ENCODE measurements around the gene DNAH1. TPM values are rescaled to one million over a fixed set of nuclear protein-coding genes. Genes with fewer than 3 reads are reported as not detected.
A peak's percentile ranks its signal among the peaks of the same experiment; 100 is the strongest.
"Not testable (repeated sequence)": the region's sequence is repeated elsewhere in the genome, so short reads cannot be mapped to it uniquely, and the experiment has no call there.

The DNAH1 gene
- total RNA-seq, 1 experiment from 2014 or later, result 8.3 TPM

- Histone ChIP-seq H2AFZ (ENCODE audit: low read length) (no peak overlapping the region), H3K79me2 (ENCODE audit: low read length) (peaks cover 52% of the 10 kb centered on the region), H4K20me1 (ENCODE audit: insufficient read depth, low read depth, low read length) (peaks cover 39% of the 10 kb centered on the region), H3K9me3 (ENCODE audit: low read length) (no peaks in the 10 kb centered on the region), H3K36me3 (ENCODE audit: insufficient read depth, low read length) (peaks cover 23% of the 10 kb centered on the region), H3K27me3 (ENCODE audit: low read length) (no peaks in the 10 kb centered on the region), H3K4me1 (ENCODE audit: low read length) (peaks cover 31% of the 10 kb centered on the region), H3K9me2 (replicated peaks; ENCODE audit: insufficient read depth, low read length) (no peaks in the 10 kb centered on the region), H3K27ac (ENCODE audit: low read length) (peak overlapping the region; percentile 86), H3K4me2 (ENCODE audit: low read depth, low read length, poor library complexity, severe bottlenecking) (peak overlapping the region; percentile 93), H3K4me3 (ENCODE audit: low read length) (peak overlapping the region; percentile 82), H3K9ac (ENCODE audit: low read length) (peak overlapping the region; percentile 98)
- peak; percentile 84 for DNase-seq
These were observed 38.1 kb upstream of the DNAH1 start for GRCh38 chr3:52277972-52278509.

DNA sequence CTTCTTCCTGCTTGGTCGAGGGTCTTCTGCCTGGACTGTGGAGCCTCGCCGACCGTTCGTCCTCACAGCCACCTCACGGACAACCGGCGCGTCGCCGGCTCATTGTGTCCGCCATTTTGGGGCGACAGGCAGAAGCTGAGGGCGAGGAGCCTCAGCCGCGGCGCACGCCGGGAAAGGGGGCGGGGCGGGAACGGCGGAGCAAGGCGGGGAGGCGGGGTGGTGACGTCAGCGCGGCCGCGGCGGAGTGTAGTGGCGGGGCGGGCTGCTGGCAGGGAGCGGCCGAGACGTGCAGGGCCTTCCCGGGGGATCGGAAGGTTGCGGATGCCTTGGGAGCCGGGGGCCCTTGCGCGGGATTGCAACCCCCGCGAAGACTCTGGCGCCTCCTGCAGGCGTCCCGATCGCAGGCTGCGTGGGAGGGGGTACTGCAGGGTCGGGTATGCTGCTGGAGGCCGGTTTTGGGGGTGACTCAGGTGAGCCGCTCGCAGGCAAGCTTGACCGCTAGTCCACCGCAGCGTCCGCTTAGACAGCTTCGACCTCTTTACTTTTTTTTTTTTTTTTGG is 37.5 kb upstream of the DNAH1 start, which contains the start of gene WDR82:
TSS of gene WDR82 (minus strand) at position 140 of the 560 bp plus-strand sequence. CDS start 288 bp downstream, outside the sequence.
- H3K36me3 ChIP-seq (ENCODE audit: insufficient read depth, low read length), result peaks cover 18% of the 10 kb centered on the region
- H3K4me1 ChIP-seq (ENCODE audit: low read length), result peaks cover 27% of the 10 kb centered on the region
- peak within 1 kb of the TSS; percentile 98 for H3K9ac ChIP-seq (ENCODE audit: low read length)
- peak within 1 kb of the TSS; percentile 82 for H3K4me3 ChIP-seq (ENCODE audit: low read length)
- peak within 1 kb of the TSS; percentile 93 for H3K4me2 ChIP-seq (ENCODE audit: low read depth, low read length, poor library complexity, severe bottlenecking)
- H3K27ac ChIP-seq (ENCODE audit: low read length), result peak within 1 kb of the TSS; percentile 86
- no peak within 1 kb of the TSS for H2AFZ ChIP-seq (ENCODE audit: low read length)
- H4K20me1 ChIP-seq (ENCODE audit: insufficient read depth, low read depth, low read length), result peaks cover 34% of the 10 kb centered on the region
- DNase-seq, result peak; percentile 98
- H3K27me3 ChIP-seq (ENCODE audit: low read length), result no peaks in the 10 kb centered on the region
- H3K79me2 ChIP-seq (ENCODE audit: low read length), result peaks cover 46% of the 10 kb centered on the region
- no peaks in the 10 kb centered on the region for H3K9me2 ChIP-seq (replicated peaks; ENCODE audit: insufficient read depth, low read length)
- no peaks in the 10 kb centered on the region for H3K9me3 ChIP-seq (ENCODE audit: low read length)

GRCh38 chr3:52279596-52279995 is 36.5 kb upstream of the DNAH1 start:
- H3K9me3 ChIP-seq (ENCODE audit: low read length), result no peaks in the 10 kb centered on the region
- no peak for DNase-seq
- H3K4me1 ChIP-seq (ENCODE audit: low read length), result peaks cover 27% of the 10 kb centered on the region
- H3K79me2 ChIP-seq (ENCODE audit: low read length), result peaks cover 36% of the 10 kb centered on the region
- H2AFZ ChIP-seq (ENCODE audit: low read length), result no peak overlapping the region
- H3K27me3 ChIP-seq (ENCODE audit: low read length), result no peaks in the 10 kb centered on the region
- H3K4me3 ChIP-seq (ENCODE audit: low read length), result peak overlapping the region; percentile 82
- peak overlapping the region; percentile 98 for H3K9ac ChIP-seq (ENCODE audit: low read length)
- peak overlapping the region; percentile 93 for H3K4me2 ChIP-seq (ENCODE audit: low read depth, low read length, poor library complexity, severe bottlenecking)
- H3K36me3 ChIP-seq (ENCODE audit: insufficient read depth, low read length), result peaks cover 8% of the 10 kb centered on the region
- H3K9me2 ChIP-seq (replicated peaks; ENCODE audit: insufficient read depth, low read length), result no peaks in the 10 kb centered on the region
- H4K20me1 ChIP-seq (ENCODE audit: insufficient read depth, low read depth, low read length), result peaks cover 24% of the 10 kb centered on the region
- H3K27ac ChIP-seq (ENCODE audit: low read length), result no peak overlapping the region

- Histone ChIP-seq H3K9ac (ENCODE audit: low read length) (0 out of 2 replicates have a peak overlapping the region, but pooled peaks have one; percentile 98), H3K79me2 (ENCODE audit: low read length) (peaks cover 31% of the 10 kb centered on the region), H3K4me2 (ENCODE audit: low read depth, low read length, poor library complexity, severe bottlenecking) (peak overlapping the region; percentile 93), H2AFZ (ENCODE audit: low read length) (no peak overlapping the region), H3K27ac (ENCODE audit: low read length) (no peak overlapping the region), H3K9me2 (replicated peaks; ENCODE audit: insufficient read depth, low read length) (no peaks in the 10 kb centered on the region), H3K9me3 (ENCODE audit: low read length) (no peaks in the 10 kb centered on the region), H4K20me1 (ENCODE audit: insufficient read depth, low read depth, low read length) (peaks cover 23% of the 10 kb centered on the region), H3K27me3 (ENCODE audit: low read length) (no peaks in the 10 kb centered on the region), H3K36me3 (ENCODE audit: insufficient read depth, low read length) (peaks cover 8% of the 10 kb centered on the region), H3K4me3 (ENCODE audit: low read length) (no peak overlapping the region), H3K4me1 (ENCODE audit: low read length) (peaks cover 27% of the 10 kb centered on the region)
- DNase-seq, result no peak
These were observed 36.1 kb upstream of the DNAH1 start for GRCh38 chr3:52280050-52280461.

DNA sequence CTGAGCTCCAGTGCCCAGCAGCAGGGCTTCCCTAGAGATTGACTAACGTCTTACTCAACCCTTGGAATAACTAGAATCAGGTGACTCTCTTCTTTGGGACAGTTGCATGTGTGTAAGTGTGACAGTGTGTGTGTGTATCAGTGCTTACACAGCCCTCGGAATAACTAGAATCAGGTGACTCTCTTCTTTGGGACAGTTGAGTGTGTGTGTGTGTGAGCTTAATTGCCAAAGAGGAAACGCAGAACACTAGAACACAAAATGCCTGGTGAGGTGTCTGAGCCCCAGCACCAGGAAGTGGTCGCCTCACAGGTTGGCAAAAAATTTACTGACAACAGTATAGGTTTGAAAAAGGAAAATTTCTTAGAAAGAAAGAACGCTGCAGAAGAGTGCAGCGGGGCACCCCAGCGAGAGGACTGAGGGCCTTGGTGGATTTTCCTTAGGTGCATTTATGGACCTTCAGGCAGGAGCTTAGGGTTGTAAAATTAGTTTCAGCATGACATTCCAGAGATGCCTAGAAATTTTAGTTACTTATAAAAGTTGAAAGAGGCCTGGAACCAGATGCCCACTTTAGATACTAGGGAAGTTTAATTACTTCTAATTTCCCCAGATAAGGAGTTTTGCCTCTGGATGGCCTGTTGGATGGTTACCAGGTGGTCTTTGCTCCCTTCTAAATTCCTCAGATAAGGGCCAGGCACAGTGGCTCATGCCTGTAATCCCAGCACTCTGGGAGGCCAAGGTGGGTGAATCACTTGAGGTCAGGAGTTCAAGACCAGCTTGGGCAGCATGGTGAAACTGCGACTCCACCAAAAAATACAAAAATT is 33.9 kb upstream of the DNAH1 start:
- peaks cover 3% of the 10 kb centered on the region; the same call in 1 of the 2 replicates for H4K20me1 ChIP-seq (ENCODE audit: insufficient read depth, low read depth, low read length)
- peaks cover 19% of the 10 kb centered on the region for H3K4me1 ChIP-seq (ENCODE audit: low read length)
- H3K27me3 ChIP-seq (ENCODE audit: low read length), result no peaks in the 10 kb centered on the region
- H3K4me2 ChIP-seq (ENCODE audit: low read depth, low read length, poor library complexity, severe bottlenecking), result no peak overlapping the region
- H3K4me3 ChIP-seq (ENCODE audit: low read length), result no peak overlapping the region
- no peak for DNase-seq
- no peaks in the 10 kb centered on the region for H3K9me3 ChIP-seq (ENCODE audit: low read length)
- no peak overlapping the region for H3K9ac ChIP-seq (ENCODE audit: low read length)
- H3K36me3 ChIP-seq (ENCODE audit: insufficient read depth, low read length), result no peaks in the 10 kb centered on the region; the same call in 1 of the 2 replicates
- no peak overlapping the region for H3K27ac ChIP-seq (ENCODE audit: low read length)
- H2AFZ ChIP-seq (ENCODE audit: low read length), result no peak overlapping the region
- no peaks in the 10 kb centered on the region for H3K9me2 ChIP-seq (replicated peaks; ENCODE audit: insufficient read depth, low read length)
- peaks cover 20% of the 10 kb centered on the region for H3K79me2 ChIP-seq (ENCODE audit: low read length)

GRCh38 chr3:52283306-52283705 is 32.8 kb upstream of the DNAH1 start:
- H4K20me1 ChIP-seq (ENCODE audit: insufficient read depth, low read depth, low read length), result no peaks in the 10 kb centered on the region
- peaks cover 12% of the 10 kb centered on the region for H3K79me2 ChIP-seq (ENCODE audit: low read length)
- H3K27me3 ChIP-seq (ENCODE audit: low read length), result no peaks in the 10 kb centered on the region
- 0 out of 2 replicates have a peak overlapping the region, but pooled peaks have one; percentile 36 for H3K27ac ChIP-seq (ENCODE audit: low read length)
- H3K9me2 ChIP-seq (replicated peaks; ENCODE audit: insufficient read depth, low read length), result no peaks in the 10 kb centered on the region
- no peak overlapping the region for H3K4me2 ChIP-seq (ENCODE audit: low read depth, low read length, poor library complexity, severe bottlenecking)
- H3K36me3 ChIP-seq (ENCODE audit: insufficient read depth, low read length), result no peaks in the 10 kb centered on the region
- H3K4me3 ChIP-seq (ENCODE audit: low read length), result no peak overlapping the region
- no peaks in the 10 kb centered on the region for H3K9me3 ChIP-seq (ENCODE audit: low read length)
- DNase-seq, result no peak
- H2AFZ ChIP-seq (ENCODE audit: low read length), result no peak overlapping the region
- H3K9ac ChIP-seq (ENCODE audit: low read length), result no peak overlapping the region
- H3K4me1 ChIP-seq (ENCODE audit: low read length), result peaks cover 19% of the 10 kb centered on the region

DNA sequence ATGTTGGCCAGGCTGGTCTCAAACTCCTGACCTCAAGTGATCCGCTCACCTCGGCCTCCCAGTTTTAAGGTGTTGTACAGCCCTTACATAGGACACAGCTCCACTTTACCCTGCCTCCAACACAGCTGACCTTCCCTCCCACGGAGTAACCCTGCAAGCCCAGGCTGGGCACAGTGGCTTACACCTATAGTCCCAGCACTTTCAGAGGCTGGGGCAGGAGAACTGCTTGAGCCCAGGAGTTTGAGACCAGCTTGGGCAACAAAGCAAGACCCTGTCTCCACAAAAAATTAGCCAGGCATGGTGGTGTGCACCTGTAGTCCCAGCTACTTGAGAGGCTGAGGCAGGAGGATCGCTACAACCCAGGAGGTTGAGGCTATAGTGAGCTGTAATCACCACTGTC is 32.1 kb upstream of the DNAH1 start:
- not testable (repeated sequence) for H3K9me3 ChIP-seq (ENCODE audit: low read length); H3K9me2 ChIP-seq (replicated peaks; ENCODE audit: insufficient read depth, low read length); H3K36me3 ChIP-seq (ENCODE audit: insufficient read depth, low read length); DNase-seq; H3K4me2 ChIP-seq (ENCODE audit: low read depth, low read length, poor library complexity, severe bottlenecking); H3K9ac ChIP-seq (ENCODE audit: low read length); H3K4me3 ChIP-seq (ENCODE audit: low read length); H3K27ac ChIP-seq (ENCODE audit: low read length); H3K27me3 ChIP-seq (ENCODE audit: low read length); H2AFZ ChIP-seq (ENCODE audit: low read length); H4K20me1 ChIP-seq (ENCODE audit: insufficient read depth, low read depth, low read length)
- Histone ChIP-seq H3K4me1 (ENCODE audit: low read length) (peaks cover 25% of the 10 kb centered on the region), H3K79me2 (ENCODE audit: low read length) (peaks cover 12% of the 10 kb centered on the region)

DNA sequence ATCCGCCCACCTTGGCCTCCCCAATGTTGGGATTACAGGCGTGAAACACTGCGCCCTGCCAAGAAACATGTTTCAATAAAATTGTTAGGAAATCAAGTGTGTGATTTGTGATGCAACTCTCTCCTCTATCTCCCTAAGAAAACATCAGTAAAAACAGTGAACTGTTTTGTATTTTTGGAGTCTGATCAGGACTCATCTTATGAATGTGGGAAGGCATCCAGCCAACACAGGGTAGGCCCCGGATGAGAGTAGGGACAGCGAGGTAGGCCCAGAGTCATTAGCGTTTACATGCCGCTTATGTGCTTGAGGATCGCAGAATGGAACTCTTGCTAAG is 29.4 kb upstream of the DNAH1 start:
- Histone ChIP-seq H3K27me3 (ENCODE audit: low read length) (no peaks in the 10 kb centered on the region), H3K36me3 (ENCODE audit: insufficient read depth, low read length) (no peaks in the 10 kb centered on the region), H4K20me1 (ENCODE audit: insufficient read depth, low read depth, low read length) (no peaks in the 10 kb centered on the region), H3K4me2 (ENCODE audit: low read depth, low read length, poor library complexity, severe bottlenecking) (peak overlapping the region; percentile 96), H3K9me3 (ENCODE audit: low read length) (no peaks in the 10 kb centered on the region), H3K9ac (ENCODE audit: low read length) (peak overlapping the region; percentile 98), H3K4me3 (ENCODE audit: low read length) (peak overlapping the region; percentile 73), H3K27ac (ENCODE audit: low read length) (peak overlapping the region; percentile 97), H3K4me1 (ENCODE audit: low read length) (peaks cover 33% of the 10 kb centered on the region), H3K79me2 (ENCODE audit: low read length) (peaks cover 12% of the 10 kb centered on the region), H3K9me2 (replicated peaks; ENCODE audit: insufficient read depth, low read length) (no peaks in the 10 kb centered on the region), H2AFZ (ENCODE audit: low read length) (no peak overlapping the region)
- no peak for DNase-seq

All from Karpas-422 (cell line).